Fibroblast of villous mesenchyme (primary cell): Measurements from ENCODE around the gene FRMD7. TPM values are rescaled to one million over a fixed set of nuclear protein-coding genes. Genes with fewer than 3 reads are reported as not detected.

ENCODE experiments used
- total RNA-seq: library from RNA; depleted of rRNA; stranded (reverse); fragments of >200 nt; gene quantifications from 2 replicates; pipeline ENCODE4 v1.2.3, GENCODE V29; 2012

The FRMD7 gene
- total RNA-seq, 1 donor: not detected

Other genes starting within 250 kb of the FRMD7 start
- gene STK26, start 104.7 kb downstream of the FRMD7 start, total RNA-seq: 4.8 and 9.1 TPM in 2 replicates
- gene RAP2C, start 91.4 kb upstream of the FRMD7 start, total RNA-seq: 24.2 and 30.2 TPM in 2 replicates